ENCODE data around the gene PHLDB1. TPM values are rescaled to one million over a fixed set of nuclear protein-coding genes. Genes with fewer than 3 reads are reported as not detected.
A peak's percentile ranks its signal among the peaks of the same experiment; 100 is the strongest.
"Not testable (repeated sequence)": the region's sequence is repeated elsewhere in the genome, so short reads cannot be mapped to it uniquely, and the experiment has no call there.

The PHLDB1 gene
- total RNA-seq: 100 to 1,000 TPM in 2 of 3 donors, 10 to 100 TPM in 1; 79.4 to 116 (median 115) TPM
- long read RNA-seq, donor 1, partial matches to known transcripts: 22 of 50 reads
- long read RNA-seq, donor 1, other reads (novel, unspliced or antisense): 27 of 50 reads
- long read RNA-seq, donor 2, partial matches to known transcripts: 1 of 7 reads
- long read RNA-seq, donor 2, other reads (novel, unspliced or antisense): 5 of 7 reads

DNA sequence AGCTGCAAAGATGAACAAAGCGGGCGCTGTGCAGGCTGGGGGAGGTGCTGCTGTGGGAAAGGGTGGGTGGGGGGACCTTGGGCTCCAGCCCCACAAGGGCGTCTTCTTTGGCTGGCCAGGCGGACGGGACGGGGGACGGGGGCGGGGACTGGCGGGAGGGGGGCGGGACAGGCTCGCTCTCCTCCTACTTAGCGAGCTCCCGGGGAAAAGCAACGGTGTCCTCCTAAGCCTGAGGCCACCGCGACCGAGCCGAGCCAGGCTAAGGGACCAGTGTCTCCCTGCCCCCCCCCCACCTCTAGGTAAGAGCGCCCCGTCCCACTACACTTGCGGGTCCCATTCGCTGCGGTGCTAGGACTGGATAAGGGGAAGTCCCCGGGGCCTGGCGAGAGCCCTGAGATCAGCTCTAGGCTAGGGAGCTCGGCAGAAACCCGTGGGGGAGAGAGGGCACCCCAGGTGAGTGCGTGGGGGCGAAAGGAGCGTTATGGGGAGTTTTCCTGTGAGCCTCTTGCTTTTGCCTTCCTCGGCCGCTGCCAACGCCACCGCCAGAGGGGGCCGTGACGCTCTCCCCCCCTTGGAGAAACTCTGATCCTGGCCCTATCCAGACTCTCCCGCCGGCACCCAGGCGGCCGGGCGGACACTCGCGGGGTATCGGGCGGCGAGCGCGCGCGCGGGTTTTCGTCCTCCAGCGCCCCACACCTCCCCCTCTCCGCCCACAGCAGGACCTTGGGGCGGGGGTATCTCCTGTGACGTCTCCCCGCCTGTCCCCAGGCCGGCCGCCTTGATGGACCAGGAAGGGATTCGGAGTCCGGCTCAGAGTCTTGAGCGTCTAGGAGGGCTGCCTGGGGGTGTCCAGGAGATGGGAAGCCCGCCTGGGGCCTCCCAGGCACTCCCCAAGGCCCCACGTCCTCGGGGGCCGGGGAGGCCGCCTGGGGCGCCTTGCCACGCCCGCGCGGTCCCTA, at the start of gene PHLDB1:
Gene PHLDB1, plus strand, starts transcription at position 215 of the 959 bp plus-strand sequence. CDS start 6,222 bp downstream, outside the sequence.
- H3K36me3 ChIP-seq (ENCODE audit: low read depth): no peaks in the 10 kb centered on the region
- ATAC-seq: peak; percentile 48
- intact Hi-C loops (cut with DNase I, micrococcal nuclease): no loop called here
- TF ChIP-seq, protein P1, sequence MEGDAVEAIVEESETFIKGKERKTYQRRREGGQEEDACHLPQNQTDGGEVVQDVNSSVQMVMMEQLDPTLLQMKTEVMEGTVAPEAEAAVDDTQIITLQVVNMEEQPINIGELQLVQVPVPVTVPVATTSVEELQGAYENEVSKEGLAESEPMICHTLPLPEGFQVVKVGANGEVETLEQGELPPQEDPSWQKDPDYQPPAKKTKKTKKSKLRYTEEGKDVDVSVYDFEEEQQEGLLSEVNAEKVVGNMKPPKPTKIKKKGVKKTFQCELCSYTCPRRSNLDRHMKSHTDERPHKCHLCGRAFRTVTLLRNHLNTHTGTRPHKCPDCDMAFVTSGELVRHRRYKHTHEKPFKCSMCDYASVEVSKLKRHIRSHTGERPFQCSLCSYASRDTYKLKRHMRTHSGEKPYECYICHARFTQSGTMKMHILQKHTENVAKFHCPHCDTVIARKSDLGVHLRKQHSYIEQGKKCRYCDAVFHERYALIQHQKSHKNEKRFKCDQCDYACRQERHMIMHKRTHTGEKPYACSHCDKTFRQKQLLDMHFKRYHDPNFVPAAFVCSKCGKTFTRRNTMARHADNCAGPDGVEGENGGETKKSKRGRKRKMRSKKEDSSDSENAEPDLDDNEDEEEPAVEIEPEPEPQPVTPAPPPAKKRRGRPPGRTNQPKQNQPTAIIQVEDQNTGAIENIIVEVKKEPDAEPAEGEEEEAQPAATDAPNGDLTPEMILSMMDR (IDR thresholded peaks at IDR 0.05): peak; percentile 37
- no peaks in the 10 kb centered on the region for H3K9me3 ChIP-seq
- DNase-seq: peak; percentile 65 to 83 (median 77)
- H3K4me3 ChIP-seq: peak within 1 kb of the TSS; percentile 36
- peaks cover 31% of the 10 kb centered on the region for H3K4me1 ChIP-seq (ENCODE audit: low read depth)

DNA sequence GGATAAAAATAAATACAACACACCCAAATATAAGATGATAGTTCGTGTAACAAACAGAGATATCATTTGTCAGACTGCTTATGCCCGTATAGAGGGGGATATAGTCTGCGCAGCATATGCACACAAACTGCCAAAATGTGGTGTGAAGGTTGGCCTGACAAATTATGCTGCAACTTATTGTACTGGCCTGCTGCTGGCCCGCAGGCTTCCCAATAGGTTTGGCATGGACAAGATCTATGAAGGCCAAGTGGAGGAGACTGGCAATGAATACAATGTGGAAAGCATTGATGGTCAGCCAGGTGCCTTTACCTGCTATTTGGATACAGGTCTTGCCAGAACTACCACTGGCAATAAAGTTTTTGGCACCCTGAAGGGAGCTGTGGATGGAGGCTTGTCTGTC, 46.6 kb upstream of the PHLDB1 start:
- peaks cover 4% of the 10 kb centered on the region for H3K4me1 ChIP-seq (ENCODE audit: low read depth)
- no peak for ATAC-seq

DNA sequence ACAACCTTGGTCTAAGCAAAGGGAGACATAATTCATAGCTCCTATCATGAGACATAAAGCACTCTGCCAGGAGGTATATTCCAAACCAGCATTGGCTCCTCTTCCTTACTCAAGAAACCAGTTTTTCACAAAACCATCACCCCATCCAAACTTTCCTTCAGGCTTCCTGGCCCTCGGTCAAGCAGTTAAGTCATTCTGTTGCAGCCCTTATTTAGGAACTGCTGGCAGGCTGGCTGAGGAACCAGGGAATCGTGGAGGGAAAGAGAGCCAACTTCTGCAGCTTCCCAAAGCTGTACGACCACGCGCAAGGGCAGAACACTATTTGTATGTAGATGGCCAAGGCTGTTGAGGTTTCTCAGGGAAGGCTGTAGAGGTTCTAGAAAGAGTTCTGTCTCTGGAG, 42.4 kb upstream of the PHLDB1 start:
- no peaks in the 10 kb centered on the region for H3K9me3 ChIP-seq
- DNase-seq: peak in 1 of 3 donors; percentile 25
- no peak for ATAC-seq
- TF ChIP-seq, protein P1 (IDR thresholded peaks at IDR 0.05): no peak
- intact Hi-C loops (cut with DNase I, micrococcal nuclease): no loop called here
- no peak overlapping the region for H3K4me3 ChIP-seq
- H3K36me3 ChIP-seq (ENCODE audit: low read depth): no peaks in the 10 kb centered on the region
- peaks cover 4% of the 10 kb centered on the region for H3K4me1 ChIP-seq (ENCODE audit: low read depth)

More for the DNA sequence above, 46.6 kb upstream of the PHLDB1 start:
- no peak for DNase-seq
- H3K36me3 ChIP-seq (ENCODE audit: low read depth): no peaks in the 10 kb centered on the region
- no peak overlapping the region for H3K4me3 ChIP-seq
- TF ChIP-seq, protein P1 (IDR thresholded peaks at IDR 0.05): no peak
- intact Hi-C loops (cut with DNase I, micrococcal nuclease): no loop called here
- H3K9me3 ChIP-seq: no peaks in the 10 kb centered on the region

DNA sequence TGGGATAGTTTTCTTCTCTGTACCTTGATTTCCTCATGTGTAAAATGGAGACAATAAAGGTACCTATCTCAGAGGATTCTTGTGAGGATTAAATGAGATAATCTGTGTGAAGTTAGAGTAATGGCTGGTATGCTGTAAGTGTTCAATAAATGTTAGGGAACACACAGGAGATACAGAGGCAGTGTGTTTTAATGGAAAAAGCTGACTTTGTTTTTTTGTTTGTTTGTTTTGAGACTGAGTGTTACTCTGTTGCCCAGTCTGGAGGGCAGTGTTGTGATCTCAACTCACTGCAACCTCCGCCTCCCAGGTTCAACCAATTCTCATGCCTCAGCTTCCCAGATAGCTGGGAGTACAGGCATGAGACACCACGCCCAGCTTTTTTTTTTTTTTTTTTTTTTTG, 37.7 kb upstream of the PHLDB1 start:
- ATAC-seq (no peak), DNase-seq (no peak)
- Histone ChIP-seq H3K4me3 (no peak overlapping the region), H3K36me3 (ENCODE audit: low read depth) (no peaks in the 10 kb centered on the region), H3K9me3 (no peaks in the 10 kb centered on the region), H3K4me1 (ENCODE audit: low read depth) (peaks cover 13% of the 10 kb centered on the region)
- intact Hi-C loops (cut with DNase I, micrococcal nuclease): no loop called here
- TF ChIP-seq, protein P1 (IDR thresholded peaks at IDR 0.05): no peak

DNA sequence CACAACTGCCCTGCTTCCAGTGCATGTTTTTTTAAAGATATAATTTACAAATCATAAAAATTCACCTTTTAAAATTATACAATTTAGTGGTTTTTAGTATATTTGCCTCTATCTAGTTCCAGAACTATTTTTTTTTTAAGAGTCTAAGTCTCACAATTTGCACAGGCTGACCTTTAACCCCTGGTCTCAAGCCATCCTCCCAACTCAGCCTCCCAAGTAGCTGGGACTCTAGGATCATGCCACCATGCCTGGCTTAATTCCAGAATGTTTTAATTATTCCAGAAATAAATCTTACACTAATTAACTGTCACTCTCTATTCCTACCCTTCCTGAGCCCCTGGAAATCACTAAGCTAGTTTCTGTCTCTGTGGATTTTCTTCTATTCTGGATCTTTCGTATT, 36.6 kb upstream of the PHLDB1 start:
- DNase-seq: no peak

DNA sequence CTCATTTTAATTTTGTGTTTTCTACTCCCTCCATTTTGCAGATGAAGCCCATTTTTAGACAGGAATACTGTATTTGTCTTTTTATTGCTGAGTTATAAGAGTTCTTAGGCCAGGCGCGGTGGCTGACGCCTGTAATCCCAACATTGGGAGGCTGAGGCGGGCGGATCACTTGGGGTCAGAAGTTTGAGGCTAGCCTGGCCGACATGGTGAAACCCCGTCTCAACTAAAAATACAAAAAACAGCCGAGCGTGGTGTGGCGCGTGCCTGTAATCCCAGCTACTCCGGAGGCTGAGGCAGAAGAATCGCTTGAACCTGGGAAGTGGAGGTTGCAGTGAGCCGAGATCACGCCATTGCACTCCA, 35.7 kb upstream of the PHLDB1 start:
- H3K36me3 ChIP-seq (ENCODE audit: low read depth); intact Hi-C loops (cut with DNase I, micrococcal nuclease); H3K9me3 ChIP-seq; ATAC-seq: not testable (repeated sequence)
- peak in 2 of 3 donors; percentile 37 to 53 for DNase-seq
- Histone ChIP-seq H3K4me3 (peak overlapping the region; percentile 97), H3K4me1 (ENCODE audit: low read depth) (peaks cover 18% of the 10 kb centered on the region)

More for the DNA sequence above, 36.6 kb upstream of the PHLDB1 start:
- Histone ChIP-seq H3K4me1 (ENCODE audit: low read depth) (peaks cover 18% of the 10 kb centered on the region), H3K9me3 (no peaks in the 10 kb centered on the region), H3K36me3 (ENCODE audit: low read depth) (no peaks in the 10 kb centered on the region), H3K4me3 (no peak overlapping the region)
- ATAC-seq: no peak
- TF ChIP-seq, protein P1 (IDR thresholded peaks at IDR 0.05): no peak
- intact Hi-C loops (cut with DNase I, micrococcal nuclease): no loop called here

Measured in mucosa of descending colon (tissue), 3 donors.